GM18502 (cell line): ENCODE data around the gene MAGEB17.
"Not testable (repeated sequence)": the region's sequence is repeated elsewhere in the genome, so short reads cannot be mapped to it uniquely, and the experiment has no call there.

ENCODE experiments used
- ATAC-seq: cut with Tn5 transposase; IDR thresholded peaks from one replicate; pipeline ENCODE4 v1.9.1; 2021; ENCODE audit warnings: mild to moderate bottlenecking; ENCODE audit not compliant: unreplicated experiment, poor library complexity

Gene MAGEB17

GRCh38 chrX:16148896-16149295, 18.4 kb upstream of the MAGEB17 start:
- ATAC-seq, result no peak

DNA sequence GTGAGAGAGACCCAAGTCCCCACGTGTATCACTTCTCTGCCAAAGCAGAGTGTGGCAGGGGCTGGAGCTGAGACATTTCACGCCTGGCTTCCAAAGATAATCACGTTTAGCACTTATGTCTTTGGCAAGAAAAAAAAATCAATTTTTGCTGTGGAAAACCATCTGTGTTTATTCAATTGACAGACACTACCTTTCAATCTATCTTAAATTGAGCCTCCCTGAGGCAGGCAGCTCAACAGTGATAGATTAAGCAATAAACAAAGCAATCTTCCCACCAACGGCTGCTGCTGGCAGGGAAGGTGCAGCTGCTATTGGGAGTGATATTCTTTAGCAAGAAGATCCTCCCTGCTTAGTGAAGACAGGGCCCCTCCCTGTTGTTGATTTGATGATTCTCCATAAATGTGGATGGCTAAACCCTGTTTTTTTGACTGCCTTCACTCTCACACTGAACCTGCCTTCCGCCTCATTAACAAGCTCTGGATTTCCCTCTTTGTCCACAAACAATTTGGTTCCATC, 11.6 kb upstream of the MAGEB17 start:
- no peak for ATAC-seq

DNA sequence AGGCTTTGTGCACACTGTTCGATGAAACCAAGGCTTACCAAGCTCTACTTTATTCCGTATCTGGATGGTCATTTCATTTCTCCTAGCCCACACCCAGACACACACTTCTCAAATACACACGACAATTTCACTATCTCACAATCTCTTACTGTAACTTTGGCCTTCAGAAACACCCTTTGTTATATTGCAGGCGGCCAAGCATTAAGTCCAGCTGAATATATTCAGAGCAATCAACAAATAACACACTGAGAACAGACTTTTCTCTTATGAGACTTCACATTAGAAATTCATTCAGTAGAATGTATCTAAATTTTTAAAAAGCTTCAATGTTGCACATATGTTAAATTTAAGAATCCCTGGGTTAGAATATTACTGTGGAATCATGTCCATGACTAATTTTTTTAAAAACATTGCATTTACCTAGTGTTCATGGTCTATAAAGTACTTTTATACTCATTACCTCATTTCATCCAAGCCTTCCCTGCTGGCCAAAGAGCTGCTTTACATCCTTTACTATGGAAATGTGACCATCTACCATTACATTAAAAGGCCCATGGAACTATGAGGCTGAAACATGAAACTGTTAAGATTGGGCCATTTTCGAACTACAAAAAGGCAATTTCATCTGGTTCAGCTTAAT, 10.5 kb upstream of the MAGEB17 start:
- ATAC-seq, result no peak

DNA sequence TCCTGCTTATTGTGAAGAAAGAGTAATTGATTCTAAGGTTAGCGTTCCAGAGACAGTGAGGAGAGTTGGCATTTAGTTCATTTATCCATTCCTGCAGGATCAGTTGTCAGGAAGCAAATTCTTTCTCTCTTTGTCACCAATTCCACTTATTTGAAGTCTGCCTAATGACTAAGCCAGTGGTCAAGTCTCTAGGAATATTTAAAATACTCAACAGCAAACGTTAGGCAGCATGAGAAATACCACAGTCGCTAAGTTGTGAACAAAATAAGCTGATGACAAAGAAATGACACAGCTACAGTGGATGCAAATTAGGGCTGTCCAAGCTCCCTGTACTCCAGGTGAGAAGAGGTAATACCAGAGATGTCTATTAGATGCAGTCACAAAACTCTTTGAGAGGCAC, 6.6 kb upstream of the MAGEB17 start:
- no peak for ATAC-seq

DNA sequence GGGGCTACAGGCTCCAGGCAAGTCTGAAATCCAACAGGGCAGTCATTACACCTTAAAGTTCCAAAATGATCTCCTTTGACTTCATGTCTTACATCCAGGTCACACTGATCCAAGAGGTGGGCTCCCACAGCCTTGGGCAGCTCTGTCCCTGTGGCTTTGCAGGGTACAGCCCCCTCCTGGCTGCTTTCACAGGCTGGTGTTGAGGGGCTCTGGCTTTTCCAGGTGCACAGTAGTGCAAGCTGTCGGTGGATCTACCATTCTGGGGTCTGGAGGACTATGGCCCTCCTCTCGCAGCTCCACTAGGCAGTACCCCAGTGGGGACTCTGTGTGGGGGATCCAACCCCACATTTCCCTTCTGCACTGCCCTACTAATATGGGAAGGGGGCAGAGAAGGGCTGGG, 6.1 kb upstream of the MAGEB17 start:
- not testable (repeated sequence) for ATAC-seq

DNA sequence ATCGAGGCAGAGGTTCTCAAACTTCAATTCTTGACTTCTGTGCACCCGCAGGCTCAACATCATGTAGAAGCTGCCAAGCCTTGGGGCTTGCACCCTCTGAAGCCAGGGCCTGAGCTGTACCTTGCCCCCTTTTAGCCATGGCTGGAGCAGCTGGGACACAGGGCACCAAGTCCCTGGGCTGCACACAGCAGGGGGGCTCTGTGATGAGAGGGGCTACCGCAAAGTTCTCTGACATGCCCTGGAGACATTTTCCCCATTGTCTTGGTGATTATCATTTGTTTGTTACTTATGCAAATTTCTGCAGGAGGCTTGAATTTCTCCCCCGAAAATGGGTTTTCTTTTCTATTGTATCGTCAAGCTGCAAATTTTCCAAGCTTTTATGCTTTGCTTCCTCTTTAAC, 4.9 kb upstream of the MAGEB17 start:
- no peak for ATAC-seq

GRCh38 chrX:16164748-16165147, 2.5 kb upstream of the MAGEB17 start:
- no peak for ATAC-seq

DNA sequence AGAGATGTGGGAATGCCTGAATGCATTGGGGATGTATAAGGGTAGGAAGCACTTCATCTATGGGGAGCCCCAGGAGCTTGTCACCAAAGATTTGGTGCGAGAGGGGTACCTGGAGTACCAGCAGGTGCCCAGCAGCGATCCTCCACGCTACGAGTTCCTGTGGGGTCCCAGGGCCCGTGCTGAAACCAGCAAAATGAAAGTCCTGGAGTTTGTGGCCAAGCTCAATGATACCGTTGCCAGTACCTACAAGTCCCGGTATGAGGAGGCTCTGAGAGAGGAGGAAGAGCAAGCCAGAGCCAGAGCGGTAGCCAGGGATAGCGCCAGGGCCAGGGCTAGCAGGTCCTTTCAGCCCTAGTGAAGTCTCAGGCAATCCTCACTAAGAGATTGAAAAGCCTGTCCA, 3.8 kb downstream of the MAGEB17 start:
- ATAC-seq, result no peak

DNA sequence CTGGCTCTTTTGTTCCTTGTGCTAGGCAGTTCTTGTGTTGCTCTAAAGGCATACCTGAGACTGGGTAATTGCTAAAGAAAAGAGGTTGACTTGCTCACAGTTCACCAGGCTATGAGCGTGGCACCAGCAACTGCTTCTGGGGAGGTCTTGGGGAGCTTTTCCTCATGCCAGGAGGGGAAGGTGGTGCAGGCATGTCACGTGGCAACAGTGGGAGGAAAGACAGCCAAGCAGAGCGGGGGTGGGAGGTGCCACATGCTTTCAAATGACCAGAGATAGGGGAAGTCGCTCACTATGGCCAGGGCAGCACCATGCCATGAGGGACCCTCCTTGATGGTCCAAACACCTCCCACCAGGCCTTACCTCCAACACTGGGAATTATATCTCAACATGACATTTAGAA, 4.7 kb downstream of the MAGEB17 start:
- no peak for ATAC-seq

DNA sequence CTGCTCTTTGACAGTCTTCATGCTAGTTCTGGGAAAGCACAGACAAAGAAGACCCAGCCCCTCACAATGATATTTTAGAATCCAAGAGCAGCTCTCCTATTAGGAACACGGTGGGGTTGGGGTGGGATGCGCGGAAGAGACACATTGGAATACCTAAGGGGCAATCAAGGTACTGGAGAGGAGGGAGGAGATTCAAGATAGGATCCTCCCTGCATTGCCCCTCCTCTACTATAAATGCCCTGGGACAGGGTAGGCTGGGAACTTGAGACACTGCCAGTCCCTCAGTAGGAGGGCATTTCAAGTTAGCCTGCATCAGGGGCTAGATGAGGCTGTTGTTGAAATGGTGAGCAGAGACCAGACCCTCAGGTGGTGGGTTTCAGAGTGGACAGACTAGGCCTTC, 5.1 kb downstream of the MAGEB17 start:
- no peak for ATAC-seq

DNA sequence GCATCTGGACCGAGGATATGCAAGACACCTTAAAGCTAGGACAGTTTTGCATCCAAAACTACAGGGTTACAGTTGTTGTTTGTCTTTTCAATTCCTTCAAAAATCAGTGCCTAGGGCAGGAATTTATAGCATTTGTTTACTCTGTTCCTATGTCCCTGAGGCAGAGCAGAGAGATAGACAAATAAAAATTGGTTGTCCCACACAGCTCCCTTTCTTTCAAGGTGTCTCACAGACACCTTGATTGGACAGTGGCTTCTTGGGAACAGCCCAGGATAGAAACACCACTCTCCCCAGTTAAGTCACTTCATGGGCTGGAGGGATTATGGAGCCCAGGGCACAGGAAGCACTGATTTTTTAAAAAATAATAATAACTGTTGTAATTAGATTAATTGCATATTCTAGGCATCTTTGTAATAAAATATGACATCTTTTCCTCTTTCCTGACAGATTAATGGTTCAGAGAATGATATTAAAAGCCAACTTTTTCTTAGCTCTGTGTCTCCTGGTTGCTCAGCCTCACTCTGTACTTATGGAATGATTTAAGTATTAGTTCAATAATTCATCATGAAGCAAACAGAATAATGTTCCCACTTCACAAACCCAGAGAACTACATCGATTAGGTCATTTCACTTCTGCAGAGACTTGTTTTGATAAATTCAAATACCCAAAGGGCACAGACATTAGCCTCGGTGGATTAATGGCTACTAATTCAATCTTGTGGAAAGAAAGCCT, 8.2 kb downstream of the MAGEB17 start:
- no peak for ATAC-seq

DNA sequence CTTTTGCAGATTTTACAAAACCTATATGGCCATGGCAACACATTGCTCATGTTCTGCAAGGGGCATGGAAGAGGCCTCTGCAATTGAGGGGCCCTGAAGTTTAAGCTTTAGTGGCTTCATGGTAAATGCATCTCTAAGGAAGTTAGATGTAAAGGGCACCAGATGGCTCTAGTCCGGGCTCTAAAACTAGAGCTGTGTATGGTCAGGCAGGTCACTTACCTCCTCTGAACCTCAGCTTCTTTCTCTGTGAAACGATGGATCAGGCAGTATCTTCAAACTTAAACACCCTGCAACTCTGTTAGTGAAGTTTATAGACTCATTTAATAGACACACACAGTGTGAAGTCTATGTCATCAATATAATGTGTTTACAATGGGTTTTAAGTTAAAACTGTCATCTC, 10.0 kb downstream of the MAGEB17 start:
- no peak for ATAC-seq

- not testable (repeated sequence) for ATAC-seq
These were observed 16.6 kb downstream of the MAGEB17 start for GRCh38 chrX:16183843-16184242.

DNA sequence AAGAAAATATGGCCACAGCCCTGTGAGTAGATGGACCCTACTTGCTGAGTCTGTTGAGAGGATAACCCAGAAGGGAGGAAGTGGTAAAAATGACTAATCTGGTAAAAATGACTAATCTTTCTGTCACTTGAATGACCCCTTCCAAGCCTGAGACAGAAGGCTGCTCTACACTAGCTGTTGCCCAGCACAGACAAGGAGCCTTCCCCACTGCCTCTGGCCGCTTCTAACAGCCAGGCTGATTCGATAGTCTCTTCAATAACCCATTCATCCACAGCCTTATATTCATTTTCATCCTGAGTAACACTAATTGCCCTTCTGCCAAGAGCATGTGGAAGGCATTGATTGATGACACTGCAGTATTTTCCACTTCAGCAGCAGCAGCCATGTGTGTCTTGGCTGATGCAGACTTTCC, 18.4 kb downstream of the MAGEB17 start:
- ATAC-seq, result peak; percentile 100

- no peak for ATAC-seq
These were observed 19.2 kb downstream of the MAGEB17 start for GRCh38 chrX:16186380-16187007.

- no peak for ATAC-seq
These were observed 19.9 kb downstream of the MAGEB17 start for GRCh38 chrX:16187024-16187760.

- ATAC-seq, result no peak
These were observed 21.4 kb downstream of the MAGEB17 start for GRCh38 chrX:16188687-16189086.

GRCh38 chrX:16191605-16192004, 24.3 kb downstream of the MAGEB17 start:
- no peak for ATAC-seq

DNA sequence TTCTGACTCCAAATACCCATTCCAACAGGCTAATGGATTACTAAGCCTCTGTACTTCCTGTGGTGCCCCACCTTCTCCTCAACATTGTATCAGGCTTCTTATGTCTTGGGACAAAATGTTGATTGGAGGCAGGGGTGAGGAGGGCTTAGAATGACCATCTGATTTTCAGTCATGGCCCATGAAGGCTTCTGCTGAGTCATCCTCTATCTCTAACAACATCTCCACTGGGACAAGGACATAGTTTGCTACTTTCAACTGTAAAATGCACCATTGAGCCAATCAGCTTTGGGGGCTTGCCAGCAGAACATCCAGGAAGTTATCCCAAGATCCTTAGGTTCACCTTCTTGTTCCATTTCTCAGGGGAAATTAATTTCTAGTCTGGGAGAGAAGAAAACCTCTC, 29.5 kb downstream of the MAGEB17 start:
- ATAC-seq, result no peak

- no peak for ATAC-seq
These were observed 32.1 kb downstream of the MAGEB17 start for GRCh38 chrX:16199343-16199742.

DNA sequence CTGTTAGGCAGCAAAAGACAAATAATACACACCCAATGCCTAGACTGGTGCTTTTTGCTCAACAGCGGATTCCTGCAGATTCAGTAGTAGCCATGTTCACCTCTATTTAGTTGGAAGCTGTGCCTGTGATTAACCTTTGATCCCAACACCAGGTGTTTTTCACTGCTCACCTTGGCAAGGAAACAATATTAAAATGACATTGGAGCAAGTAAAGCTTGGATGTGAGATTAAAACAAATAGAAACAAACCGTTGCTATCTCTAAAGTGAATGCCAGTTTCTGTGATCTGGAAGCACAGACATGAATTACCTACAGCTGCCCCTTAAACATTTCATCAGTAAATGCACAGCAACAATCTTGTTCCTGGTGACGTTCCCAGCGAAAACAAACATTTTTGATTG, 35.7 kb downstream of the MAGEB17 start:
- ATAC-seq, result no peak
